ENCODE results near the gene ELOVL4.

Gene ELOVL4

GRCh38 chr6:79947191-79948186, at the start of gene ELOVL4:
Gene ELOVL4 (minus strand): TSS chr6:79947553. CDS start chr6:79947279, 274 bp downstream.
- TF ChIP-seq CTCF (IDR thresholded peaks at IDR 0.05; ENCODE audit: low read length) (no peak), EZH2phosphoT487 (IDR thresholded peaks at IDR 0.05; ENCODE audit: low read length) (no peak), EZH2 (optimal IDR thresholded peaks at IDR 0.05; ENCODE audit: low read depth, low read length) (no peak)
- peak within 1 kb of the TSS; percentile 86 for H3K4me2 ChIP-seq (ENCODE audit: low read depth, low read length)
- no peaks in the 10 kb centered on the region for H3K27me3 ChIP-seq (replicated peaks; ENCODE audit: insufficient read depth, low read length)
- peaks cover 14% of the 10 kb centered on the region for H3K4me1 ChIP-seq (ENCODE audit: low read length)
- H3K9me2 ChIP-seq (replicated peaks; ENCODE audit: insufficient read depth, low read length) = no peaks in the 10 kb centered on the region
- H3K4me3 ChIP-seq (ENCODE audit: low read length) = peak within 1 kb of the TSS; percentile 82
- H3K27ac ChIP-seq (ENCODE audit: low read length) = peak within 1 kb of the TSS; percentile 13; the same call in 1 of the 2 replicates
- peaks cover 9% of the 10 kb centered on the region for H3F3A ChIP-seq (ENCODE audit: insufficient read depth, low read length)
- peak; percentile 91 for DNase-seq
- peak within 1 kb of the TSS; percentile 52 for H3K9ac ChIP-seq (ENCODE audit: low read length)
- no peaks in the 10 kb centered on the region for H3K9me3 ChIP-seq (replicated peaks; ENCODE audit: insufficient read depth, low read length)
- peaks cover 19% of the 10 kb centered on the region for H3K79me2 ChIP-seq (ENCODE audit: low read length)
- H3K36me3 ChIP-seq (replicated peaks; ENCODE audit: insufficient read depth, low read length) = no peaks in the 10 kb centered on the region
- H4K20me1 ChIP-seq (ENCODE audit: insufficient read depth, low read length) = no peaks in the 10 kb centered on the region
- peak within 1 kb of the TSS; percentile 88 for H2AFZ ChIP-seq (ENCODE audit: low read length)

- H2AFZ ChIP-seq (ENCODE audit: low read length) = no peak overlapping the region
- no peak overlapping the region for H3K4me2 ChIP-seq (ENCODE audit: low read depth, low read length)
- no peaks in the 10 kb centered on the region for H3F3A ChIP-seq (ENCODE audit: insufficient read depth, low read length)
- TF ChIP-seq EZH2phosphoT487 (IDR thresholded peaks at IDR 0.05; ENCODE audit: low read length) (no peak), EZH2 (optimal IDR thresholded peaks at IDR 0.05; ENCODE audit: low read depth, low read length) (no peak), CTCF (IDR thresholded peaks at IDR 0.05; ENCODE audit: low read length) (no peak)
- H3K9ac ChIP-seq (ENCODE audit: low read length) = no peak overlapping the region
- H3K4me1 ChIP-seq (ENCODE audit: low read length) = no peaks in the 10 kb centered on the region
- H3K9me2 ChIP-seq (replicated peaks; ENCODE audit: insufficient read depth, low read length) = no peaks in the 10 kb centered on the region
- no peak overlapping the region for H3K27ac ChIP-seq (ENCODE audit: low read length)
- H4K20me1 ChIP-seq (ENCODE audit: insufficient read depth, low read length) = no peaks in the 10 kb centered on the region
- H3K4me3 ChIP-seq (ENCODE audit: low read length) = no peak overlapping the region
- no peaks in the 10 kb centered on the region for H3K27me3 ChIP-seq (replicated peaks; ENCODE audit: insufficient read depth, low read length)
- no peaks in the 10 kb centered on the region for H3K36me3 ChIP-seq (replicated peaks; ENCODE audit: insufficient read depth, low read length)
- DNase-seq = no peak
- H3K79me2 ChIP-seq (ENCODE audit: low read length) = no peaks in the 10 kb centered on the region
- H3K9me3 ChIP-seq (replicated peaks; ENCODE audit: insufficient read depth, low read length) = no peaks in the 10 kb centered on the region
Observed at GRCh38 chr6:79993911-79994309, 46.6 kb upstream of the ELOVL4 start.

- no peaks in the 10 kb centered on the region for H3F3A ChIP-seq (ENCODE audit: insufficient read depth, low read length)
- H4K20me1 ChIP-seq (ENCODE audit: insufficient read depth, low read length) = no peaks in the 10 kb centered on the region
- H3K79me2 ChIP-seq (ENCODE audit: low read length) = no peaks in the 10 kb centered on the region
- H2AFZ ChIP-seq (ENCODE audit: low read length) = no peak overlapping the region
- H3K4me1 ChIP-seq (ENCODE audit: low read length) = no peaks in the 10 kb centered on the region
- no peaks in the 10 kb centered on the region for H3K27me3 ChIP-seq (replicated peaks; ENCODE audit: insufficient read depth, low read length)
- no peak overlapping the region for H3K27ac ChIP-seq (ENCODE audit: low read length)
- no peak overlapping the region for H3K9ac ChIP-seq (ENCODE audit: low read length)
- no peak for DNase-seq
- no peaks in the 10 kb centered on the region for H3K9me2 ChIP-seq (replicated peaks; ENCODE audit: insufficient read depth, low read length)
- no peaks in the 10 kb centered on the region for H3K36me3 ChIP-seq (replicated peaks; ENCODE audit: insufficient read depth, low read length)
- H3K9me3 ChIP-seq (replicated peaks; ENCODE audit: insufficient read depth, low read length) = no peaks in the 10 kb centered on the region
- no peak overlapping the region for H3K4me3 ChIP-seq (ENCODE audit: low read length)
- H3K4me2 ChIP-seq (ENCODE audit: low read depth, low read length) = no peak overlapping the region
- no peak for TF ChIP-seq CTCF (IDR thresholded peaks at IDR 0.05; ENCODE audit: low read length)
- TF ChIP-seq EZH2phosphoT487 (IDR thresholded peaks at IDR 0.05; ENCODE audit: low read length) = no peak
- TF ChIP-seq EZH2 (optimal IDR thresholded peaks at IDR 0.05; ENCODE audit: low read depth, low read length) = no peak
Observed at GRCh38 chr6:79993012-79993910, 45.9 kb upstream of the ELOVL4 start.
